C4-2B (cell line): ENCODE measurements around the gene TMEM123.

Source experiments
- ZFX ChIP-seq: fragments of 450-650 bp; IDR thresholded peaks from 2 replicates; pipeline ENCODE4 v1.6.1; 2017
- TF ChIP-seq, protein P1 (sequence below): fragments of 450-650 bp; conservative IDR thresholded peaks from 2 replicates; pipeline ENCODE4 v1.5.1; 2017; ENCODE audit warnings: mild to moderate bottlenecking

DNA sequence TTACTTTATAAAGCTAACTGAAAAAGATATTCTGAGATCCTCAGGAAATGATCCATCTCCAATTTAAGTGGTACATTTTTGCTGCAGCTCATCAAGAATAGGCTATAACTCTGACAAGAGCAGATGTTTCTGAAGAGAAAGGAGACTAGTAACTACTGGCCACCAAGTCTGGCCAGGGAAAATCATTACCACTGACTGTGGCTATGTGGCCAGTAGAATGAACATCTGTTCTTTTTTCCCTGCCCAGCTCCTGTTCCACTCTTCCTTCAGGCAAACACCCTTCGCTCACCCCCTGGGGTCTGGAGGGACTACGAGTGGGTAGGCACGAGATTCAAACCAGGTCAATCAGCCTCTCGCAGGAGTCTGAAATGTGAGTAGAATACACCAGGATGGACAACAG, 23.9 kb downstream of the TMEM123 start:
- TF ChIP-seq, protein P1, sequence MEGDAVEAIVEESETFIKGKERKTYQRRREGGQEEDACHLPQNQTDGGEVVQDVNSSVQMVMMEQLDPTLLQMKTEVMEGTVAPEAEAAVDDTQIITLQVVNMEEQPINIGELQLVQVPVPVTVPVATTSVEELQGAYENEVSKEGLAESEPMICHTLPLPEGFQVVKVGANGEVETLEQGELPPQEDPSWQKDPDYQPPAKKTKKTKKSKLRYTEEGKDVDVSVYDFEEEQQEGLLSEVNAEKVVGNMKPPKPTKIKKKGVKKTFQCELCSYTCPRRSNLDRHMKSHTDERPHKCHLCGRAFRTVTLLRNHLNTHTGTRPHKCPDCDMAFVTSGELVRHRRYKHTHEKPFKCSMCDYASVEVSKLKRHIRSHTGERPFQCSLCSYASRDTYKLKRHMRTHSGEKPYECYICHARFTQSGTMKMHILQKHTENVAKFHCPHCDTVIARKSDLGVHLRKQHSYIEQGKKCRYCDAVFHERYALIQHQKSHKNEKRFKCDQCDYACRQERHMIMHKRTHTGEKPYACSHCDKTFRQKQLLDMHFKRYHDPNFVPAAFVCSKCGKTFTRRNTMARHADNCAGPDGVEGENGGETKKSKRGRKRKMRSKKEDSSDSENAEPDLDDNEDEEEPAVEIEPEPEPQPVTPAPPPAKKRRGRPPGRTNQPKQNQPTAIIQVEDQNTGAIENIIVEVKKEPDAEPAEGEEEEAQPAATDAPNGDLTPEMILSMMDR: no peak
- TF ChIP-seq ZFX: no peak
